HG02973 (cell line): ENCODE data around the gene MRGPRE.

ENCODE experiments used
- ATAC-seq: cut with Tn5 transposase; IDR thresholded peaks from one replicate; pipeline ENCODE4 v1.9.1; 2021; ENCODE audit warnings: moderate library complexity; ENCODE audit not compliant: unreplicated experiment

Gene MRGPRE

DNA sequence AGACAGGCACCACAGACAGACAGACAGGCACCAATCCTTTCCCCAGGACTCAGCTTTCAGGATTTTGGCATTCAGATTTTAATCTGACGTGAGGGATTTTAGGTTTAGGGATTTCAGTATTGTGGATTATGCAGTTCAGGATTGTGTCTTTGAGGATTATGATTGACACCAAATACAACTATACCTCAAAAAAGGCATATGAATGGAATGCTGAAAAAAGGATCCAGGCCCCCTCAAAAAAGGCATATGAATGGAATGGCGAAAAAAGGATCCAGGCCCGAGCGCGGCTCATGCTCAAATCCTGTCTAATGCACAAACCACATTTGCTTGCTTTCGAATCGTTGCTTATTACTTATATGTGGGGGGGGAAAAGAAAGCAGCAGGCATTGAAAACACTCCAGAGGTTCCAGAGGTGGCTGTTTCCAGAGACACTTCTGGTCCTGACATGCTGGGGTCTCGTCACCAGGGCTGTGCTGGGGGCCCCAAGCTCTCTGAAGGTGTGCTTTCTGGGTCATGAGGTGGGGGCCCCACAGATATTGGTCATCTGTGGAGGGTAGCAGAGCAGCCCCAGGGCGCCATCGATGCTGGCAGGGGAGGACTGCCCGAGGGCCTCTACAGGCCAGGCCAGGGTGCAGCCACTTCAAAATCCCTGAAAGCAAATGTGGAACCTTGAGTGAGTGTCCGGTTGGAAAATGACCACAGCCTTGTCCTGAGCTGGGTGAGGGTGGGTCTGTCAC is 50.3 kb downstream of the MRGPRE start:
- no peak for ATAC-seq

DNA sequence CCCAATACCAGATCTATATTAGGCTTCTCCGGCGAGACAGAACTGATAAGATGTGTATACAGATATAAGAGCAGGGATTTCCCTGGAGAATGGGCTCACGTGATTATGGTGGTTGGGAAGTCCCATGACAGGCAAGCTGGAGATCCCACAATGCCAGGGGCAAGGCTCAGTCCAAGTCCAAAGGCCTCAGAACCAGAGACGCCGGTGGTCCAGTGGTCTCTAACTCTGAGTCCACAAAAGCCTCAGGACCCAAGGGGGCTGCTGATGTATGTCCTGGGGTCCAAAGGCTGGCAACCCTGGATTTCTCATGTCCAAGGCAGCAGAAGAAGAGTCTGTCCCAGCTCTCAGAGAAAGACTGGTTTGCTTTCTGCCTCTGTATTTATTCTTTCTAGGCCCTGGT is 51.3 kb downstream of the MRGPRE start:
- ATAC-seq, result no peak

DNA sequence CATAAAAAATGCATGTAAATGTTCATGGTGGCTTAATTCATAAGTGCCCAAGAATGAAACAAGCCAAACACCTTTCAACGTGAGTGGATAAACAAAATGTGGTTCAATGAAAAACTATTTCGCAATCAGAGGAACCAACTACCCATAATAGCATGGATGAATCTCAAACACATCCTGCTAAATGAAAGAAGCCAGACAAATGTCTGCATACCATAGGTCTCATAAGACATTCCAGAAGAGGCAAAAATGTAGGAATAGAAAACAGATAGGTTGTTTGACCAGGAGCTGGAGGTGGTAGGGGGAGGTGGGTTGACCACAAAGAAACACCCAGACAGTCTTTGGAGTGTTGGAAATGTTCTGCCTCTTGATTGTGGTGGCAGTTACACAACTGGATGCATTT is 53.9 kb downstream of the MRGPRE start:
- no peak for ATAC-seq

DNA sequence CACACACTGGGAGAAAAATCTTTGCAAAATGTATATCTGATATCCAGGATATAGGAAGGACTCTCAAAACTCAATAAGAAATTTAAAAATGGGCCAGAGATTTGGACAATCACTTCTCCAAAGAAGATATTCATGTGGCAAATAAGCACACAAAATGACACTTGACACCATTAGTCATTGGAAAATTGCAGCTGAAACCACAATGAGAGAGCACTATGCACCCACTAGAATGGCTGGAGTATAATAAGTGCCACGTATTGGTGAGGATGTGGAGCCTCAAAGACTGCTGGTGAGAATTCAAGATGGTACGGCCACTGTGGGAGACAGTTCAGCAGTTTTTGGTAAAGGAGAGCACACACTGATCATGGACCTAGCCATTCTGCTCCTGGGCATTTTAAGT is 54.3 kb downstream of the MRGPRE start:
- no peak for ATAC-seq
